Measurements from ENCODE around the gene ADAMTS3. TPM values are rescaled to one million over a fixed set of nuclear protein-coding genes. Genes with fewer than 3 reads are reported as not detected.

ADAMTS3 gene
- total RNA-seq, 1 donor: 2.2 TPM

DNA sequence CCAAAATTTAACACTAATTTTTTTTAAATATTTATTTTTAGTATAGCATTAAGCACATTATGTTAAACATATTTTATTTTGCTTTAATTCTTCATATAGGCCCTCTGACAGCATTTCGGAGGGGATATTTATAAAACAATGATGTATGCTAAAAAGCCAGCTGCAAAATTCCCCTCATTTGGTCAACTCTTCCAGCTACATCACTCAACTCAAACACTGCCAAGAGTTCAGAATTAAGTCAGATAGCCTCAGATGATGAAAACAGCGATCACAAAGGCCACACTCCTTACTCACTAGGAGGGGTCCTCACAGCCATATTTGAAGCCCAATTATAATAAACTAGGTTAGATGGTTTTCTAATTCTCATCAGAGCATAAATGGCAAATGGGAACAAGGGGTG, 146.6 kb downstream of the ADAMTS3 start:
- H3K79me2 ChIP-seq (ENCODE audit: insufficient read depth, low read length): no peaks in the 10 kb centered on the region
- no peak overlapping the region for H3K27ac ChIP-seq (ENCODE audit: low read depth, low read length)
- H3K27me3 ChIP-seq (ENCODE audit: insufficient read depth, low read length): no peaks in the 10 kb centered on the region
- H4K20me1 ChIP-seq (ENCODE audit: insufficient read depth, low read length): no peaks in the 10 kb centered on the region
- H3K9me3 ChIP-seq (ENCODE audit: low read depth, low read length): no peaks in the 10 kb centered on the region
- DNase-seq (ENCODE audit: insufficient read length, low spot score, missing footprints): no peak
- H3K4me1 ChIP-seq (ENCODE audit: insufficient read depth, low read length): peaks cover 9% of the 10 kb centered on the region
- H3K36me3 ChIP-seq (ENCODE audit: insufficient read depth, low read length): no peaks in the 10 kb centered on the region
- H3K4me3 ChIP-seq (ENCODE audit: insufficient read depth, low read length): no peak overlapping the region
- TF ChIP-seq CTCF (IDR thresholded peaks at IDR 0.05; ENCODE audit: extremely low read depth, low read depth, low read length): no peak
- no peak overlapping the region for H2AFZ ChIP-seq (ENCODE audit: low read length)
- no peak overlapping the region for H3K4me2 ChIP-seq (ENCODE audit: insufficient read depth, low read length)

- no peak overlapping the region for H3K4me3 ChIP-seq (ENCODE audit: insufficient read depth, low read length)
- peak overlapping the region; percentile 23 for H2AFZ ChIP-seq (ENCODE audit: low read length)
- H3K27ac ChIP-seq (ENCODE audit: low read depth, low read length): no peak overlapping the region
- H3K36me3 ChIP-seq (ENCODE audit: insufficient read depth, low read length): no peaks in the 10 kb centered on the region
- DNase-seq (ENCODE audit: insufficient read length, low spot score, missing footprints): peak; percentile 51
- H3K4me1 ChIP-seq (ENCODE audit: insufficient read depth, low read length): peaks cover 9% of the 10 kb centered on the region
- H3K27me3 ChIP-seq (ENCODE audit: insufficient read depth, low read length): no peaks in the 10 kb centered on the region
- no peaks in the 10 kb centered on the region for H4K20me1 ChIP-seq (ENCODE audit: insufficient read depth, low read length)
- no peak overlapping the region for H3K4me2 ChIP-seq (ENCODE audit: insufficient read depth, low read length)
- TF ChIP-seq CTCF (IDR thresholded peaks at IDR 0.05; ENCODE audit: extremely low read depth, low read depth, low read length): no peak
- H3K79me2 ChIP-seq (ENCODE audit: insufficient read depth, low read length): no peaks in the 10 kb centered on the region
- H3K9me3 ChIP-seq (ENCODE audit: low read depth, low read length): no peaks in the 10 kb centered on the region
Measured at GRCh38 chr4:72418458-72418857, 150.6 kb downstream of the ADAMTS3 start.

GRCh38 chr4:72410158-72410557, 158.9 kb downstream of the ADAMTS3 start:
- H3K4me1 ChIP-seq (ENCODE audit: insufficient read depth, low read length): no peaks in the 10 kb centered on the region
- H3K4me3 ChIP-seq (ENCODE audit: insufficient read depth, low read length): no peak overlapping the region
- peak overlapping the region; percentile 3 for H2AFZ ChIP-seq (ENCODE audit: low read length)
- no peak for DNase-seq (ENCODE audit: insufficient read length, low spot score, missing footprints)
- no peaks in the 10 kb centered on the region for H3K79me2 ChIP-seq (ENCODE audit: insufficient read depth, low read length)
- H4K20me1 ChIP-seq (ENCODE audit: insufficient read depth, low read length): no peaks in the 10 kb centered on the region
- H3K9me3 ChIP-seq (ENCODE audit: low read depth, low read length): no peaks in the 10 kb centered on the region
- H3K4me2 ChIP-seq (ENCODE audit: insufficient read depth, low read length): no peak overlapping the region
- H3K27me3 ChIP-seq (ENCODE audit: insufficient read depth, low read length): no peaks in the 10 kb centered on the region
- H3K27ac ChIP-seq (ENCODE audit: low read depth, low read length): no peak overlapping the region
- no peaks in the 10 kb centered on the region for H3K36me3 ChIP-seq (ENCODE audit: insufficient read depth, low read length)
- no peak for TF ChIP-seq CTCF (IDR thresholded peaks at IDR 0.05; ENCODE audit: extremely low read depth, low read depth, low read length)

GRCh38 chr4:72408568-72408967, 160.5 kb downstream of the ADAMTS3 start:
- TF ChIP-seq CTCF (IDR thresholded peaks at IDR 0.05; ENCODE audit: extremely low read depth, low read depth, low read length): no peak
- Histone ChIP-seq H3K4me1 (ENCODE audit: insufficient read depth, low read length) (no peaks in the 10 kb centered on the region), H2AFZ (ENCODE audit: low read length) (no peak overlapping the region), H3K4me3 (ENCODE audit: insufficient read depth, low read length) (no peak overlapping the region), H4K20me1 (ENCODE audit: insufficient read depth, low read length) (no peaks in the 10 kb centered on the region), H3K79me2 (ENCODE audit: insufficient read depth, low read length) (no peaks in the 10 kb centered on the region), H3K27me3 (ENCODE audit: insufficient read depth, low read length) (no peaks in the 10 kb centered on the region), H3K27ac (ENCODE audit: low read depth, low read length) (no peak overlapping the region), H3K4me2 (ENCODE audit: insufficient read depth, low read length) (no peak overlapping the region), H3K36me3 (ENCODE audit: insufficient read depth, low read length) (no peaks in the 10 kb centered on the region), H3K9me3 (ENCODE audit: low read depth, low read length) (no peaks in the 10 kb centered on the region)
- DNase-seq (ENCODE audit: insufficient read length, low spot score, missing footprints): no peak

Data from osteoblast (primary cell).